Stromal cell of bone marrow (primary cell): Measurements from ENCODE around the gene MAPK8IP3.

Experiments
- DNase-seq: peaks from one replicate; pipeline ENCODE4 v3.0.0-alpha.2; 2012; ENCODE audit warnings: low read depth

Gene MAPK8IP3, protein sequence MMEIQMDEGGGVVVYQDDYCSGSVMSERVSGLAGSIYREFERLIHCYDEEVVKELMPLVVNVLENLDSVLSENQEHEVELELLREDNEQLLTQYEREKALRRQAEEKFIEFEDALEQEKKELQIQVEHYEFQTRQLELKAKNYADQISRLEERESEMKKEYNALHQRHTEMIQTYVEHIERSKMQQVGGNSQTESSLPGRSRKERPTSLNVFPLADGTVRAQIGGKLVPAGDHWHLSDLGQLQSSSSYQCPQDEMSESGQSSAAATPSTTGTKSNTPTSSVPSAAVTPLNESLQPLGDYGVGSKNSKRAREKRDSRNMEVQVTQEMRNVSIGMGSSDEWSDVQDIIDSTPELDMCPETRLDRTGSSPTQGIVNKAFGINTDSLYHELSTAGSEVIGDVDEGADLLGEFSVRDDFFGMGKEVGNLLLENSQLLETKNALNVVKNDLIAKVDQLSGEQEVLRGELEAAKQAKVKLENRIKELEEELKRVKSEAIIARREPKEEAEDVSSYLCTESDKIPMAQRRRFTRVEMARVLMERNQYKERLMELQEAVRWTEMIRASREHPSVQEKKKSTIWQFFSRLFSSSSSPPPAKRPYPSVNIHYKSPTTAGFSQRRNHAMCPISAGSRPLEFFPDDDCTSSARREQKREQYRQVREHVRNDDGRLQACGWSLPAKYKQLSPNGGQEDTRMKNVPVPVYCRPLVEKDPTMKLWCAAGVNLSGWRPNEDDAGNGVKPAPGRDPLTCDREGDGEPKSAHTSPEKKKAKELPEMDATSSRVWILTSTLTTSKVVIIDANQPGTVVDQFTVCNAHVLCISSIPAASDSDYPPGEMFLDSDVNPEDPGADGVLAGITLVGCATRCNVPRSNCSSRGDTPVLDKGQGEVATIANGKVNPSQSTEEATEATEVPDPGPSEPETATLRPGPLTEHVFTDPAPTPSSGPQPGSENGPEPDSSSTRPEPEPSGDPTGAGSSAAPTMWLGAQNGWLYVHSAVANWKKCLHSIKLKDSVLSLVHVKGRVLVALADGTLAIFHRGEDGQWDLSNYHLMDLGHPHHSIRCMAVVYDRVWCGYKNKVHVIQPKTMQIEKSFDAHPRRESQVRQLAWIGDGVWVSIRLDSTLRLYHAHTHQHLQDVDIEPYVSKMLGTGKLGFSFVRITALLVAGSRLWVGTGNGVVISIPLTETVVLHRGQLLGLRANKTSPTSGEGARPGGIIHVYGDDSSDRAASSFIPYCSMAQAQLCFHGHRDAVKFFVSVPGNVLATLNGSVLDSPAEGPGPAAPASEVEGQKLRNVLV (N-terminal part only)

DNA sequence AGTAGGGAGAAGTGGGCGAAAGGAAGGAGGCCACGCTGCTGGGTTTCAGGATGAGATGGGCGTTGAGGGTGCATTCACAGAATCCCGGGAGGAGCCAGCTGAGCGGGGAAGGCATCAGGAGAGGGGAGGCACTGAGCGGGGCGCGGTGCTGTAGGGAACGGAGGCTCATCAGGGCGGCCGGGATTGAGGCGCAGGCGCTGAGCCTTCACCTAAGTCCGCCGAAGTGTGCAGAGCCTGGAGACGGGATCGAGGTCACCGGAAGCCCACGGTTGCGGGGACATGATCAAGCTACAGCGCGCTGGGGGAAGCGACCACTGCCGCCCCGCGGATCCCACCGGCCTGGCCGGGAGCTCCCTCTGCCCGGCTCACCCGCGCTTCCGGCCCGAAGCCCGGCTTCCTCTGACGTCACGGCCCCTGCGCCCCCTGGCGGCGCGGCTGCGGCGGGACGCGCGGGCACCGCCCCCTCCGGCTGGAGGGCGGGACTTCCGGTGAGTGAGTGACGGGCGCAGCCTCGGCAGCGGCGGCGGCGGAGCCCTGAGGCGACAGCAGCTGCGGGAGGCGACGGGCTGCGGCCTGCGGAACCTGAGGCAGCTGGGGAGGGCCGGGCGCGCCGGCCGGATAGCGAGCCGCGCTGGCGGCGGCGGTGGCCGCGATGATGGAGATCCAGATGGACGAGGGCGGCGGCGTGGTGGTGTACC is at the start of gene MAPK8IP3:
MAPK8IP3 (plus strand) TSS at position 508 of the 698 bp plus-strand sequence; CDS start at position 653, 145 bp downstream.
- peak; percentile 71 for DNase-seq

DNA sequence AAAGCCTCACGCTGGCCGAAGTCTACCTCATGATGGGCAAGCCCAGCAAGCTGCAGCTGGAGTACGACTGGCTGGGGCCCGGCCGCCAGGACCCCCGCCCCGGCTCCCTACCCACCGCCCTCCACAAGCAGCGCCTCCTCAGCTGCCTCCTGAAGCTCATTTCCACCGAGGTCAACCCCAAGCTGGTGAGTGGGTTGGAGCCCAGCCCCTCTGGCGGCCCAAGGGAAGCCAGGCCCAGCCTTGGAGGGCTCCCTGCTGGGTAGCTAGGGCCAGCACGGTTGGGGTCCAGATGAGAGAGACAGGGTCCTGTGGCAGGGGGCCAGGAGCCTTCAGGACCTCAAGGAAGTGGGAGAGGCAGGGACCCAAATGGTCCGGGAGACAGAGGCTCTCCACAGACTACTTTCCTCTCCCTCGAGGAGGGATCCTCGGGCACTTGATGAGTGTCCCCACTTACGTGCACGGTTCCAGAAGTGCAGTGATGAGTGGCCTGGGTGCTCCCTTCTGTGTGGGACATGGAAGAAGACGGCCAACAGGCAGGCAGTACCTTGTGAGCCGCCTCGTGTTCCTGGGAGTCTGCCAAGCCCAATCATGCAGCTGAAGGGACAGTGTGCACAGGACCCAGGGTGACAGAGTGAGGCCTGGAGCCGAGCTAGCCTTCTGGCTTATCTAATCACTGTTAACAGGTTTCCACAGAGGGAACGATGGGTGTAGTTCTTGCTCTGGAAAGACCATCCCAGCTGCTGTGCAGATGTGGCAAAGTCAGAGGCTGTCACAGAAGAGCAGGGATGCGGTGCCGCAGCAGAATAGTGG is 49.0 kb upstream of the MAPK8IP3 start:
- no peak for DNase-seq

DNA sequence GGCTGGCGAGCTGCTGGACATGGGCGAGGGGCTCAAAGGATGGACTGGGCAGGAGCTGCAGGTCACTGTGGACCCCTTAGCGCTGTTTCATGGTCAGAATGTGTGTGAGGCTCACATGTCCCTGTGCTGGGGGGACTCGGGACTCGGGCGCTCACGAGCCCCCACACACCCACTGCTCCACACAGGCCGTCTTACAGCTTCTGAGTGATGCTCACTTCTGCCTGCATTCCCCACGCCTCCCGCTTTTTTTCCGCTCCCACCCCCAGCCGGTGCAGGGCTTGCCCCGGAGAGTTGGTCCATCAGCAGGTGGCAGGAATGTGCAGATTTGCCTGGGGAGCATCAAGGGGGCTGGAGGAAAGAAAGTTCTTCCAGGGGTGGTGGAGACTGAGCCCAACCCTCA is 48.2 kb upstream of the MAPK8IP3 start:
- no peak for DNase-seq

DNA sequence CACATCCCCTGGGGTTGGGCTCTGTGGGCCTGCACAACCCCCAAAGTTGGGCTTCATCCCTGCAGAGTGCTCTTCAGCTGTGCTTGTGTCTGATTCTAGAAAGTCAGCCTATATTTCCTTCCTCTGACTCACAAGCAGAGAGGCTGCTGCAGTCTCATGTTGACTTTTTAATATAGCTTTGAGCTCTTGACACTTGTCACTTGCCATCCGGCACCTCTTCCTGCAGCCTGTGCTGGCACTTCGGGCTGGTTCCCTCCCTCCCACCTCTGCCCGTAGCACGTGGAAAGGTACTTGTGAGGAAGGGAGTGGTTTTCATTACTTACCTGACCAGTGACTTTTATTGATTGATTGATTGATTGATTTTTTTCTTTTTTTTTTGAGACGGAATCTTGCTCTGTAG is 47.0 kb upstream of the MAPK8IP3 start:
- DNase-seq, result no peak

DNA sequence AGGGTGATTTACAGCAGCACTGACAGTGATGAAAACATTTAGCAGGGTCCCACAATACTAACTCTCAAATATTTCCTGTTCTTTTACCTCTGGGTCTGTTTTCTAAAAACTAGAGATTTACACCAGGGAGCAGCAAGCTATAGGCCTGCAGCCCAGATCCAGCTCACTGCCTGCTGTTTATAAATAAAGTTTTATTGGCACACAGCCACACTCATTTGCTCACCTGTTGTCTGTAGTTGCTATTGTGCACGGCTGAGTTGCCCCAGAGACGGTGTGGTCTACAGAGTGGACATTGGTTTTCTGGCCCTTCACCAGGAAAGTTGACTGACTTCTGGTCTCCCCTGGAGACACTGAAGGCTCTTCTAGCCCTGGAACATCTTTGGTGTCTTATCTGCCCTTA is 44.2 kb upstream of the MAPK8IP3 start:
- no peak for DNase-seq

DNA sequence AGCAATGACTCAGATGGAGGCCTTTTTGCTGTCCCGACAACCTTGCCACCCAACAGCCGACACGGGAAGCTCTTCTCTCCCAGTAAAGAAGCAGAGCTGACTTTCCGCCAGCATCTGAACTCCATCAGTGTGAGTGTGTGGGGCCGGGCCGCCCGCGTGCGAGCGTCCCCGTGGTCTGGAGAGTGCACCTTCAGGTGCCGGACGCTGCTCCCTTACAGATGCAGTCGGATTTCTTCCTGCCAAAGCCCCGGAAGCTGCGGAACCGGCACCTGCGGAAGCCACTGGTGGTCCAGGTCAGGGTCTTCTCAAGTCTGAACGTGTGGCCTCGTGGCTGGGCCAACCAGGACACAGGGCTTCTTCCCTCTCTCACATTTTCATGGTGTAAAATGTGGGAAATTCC is 43.5 kb upstream of the MAPK8IP3 start:
- no peak for DNase-seq

DNA sequence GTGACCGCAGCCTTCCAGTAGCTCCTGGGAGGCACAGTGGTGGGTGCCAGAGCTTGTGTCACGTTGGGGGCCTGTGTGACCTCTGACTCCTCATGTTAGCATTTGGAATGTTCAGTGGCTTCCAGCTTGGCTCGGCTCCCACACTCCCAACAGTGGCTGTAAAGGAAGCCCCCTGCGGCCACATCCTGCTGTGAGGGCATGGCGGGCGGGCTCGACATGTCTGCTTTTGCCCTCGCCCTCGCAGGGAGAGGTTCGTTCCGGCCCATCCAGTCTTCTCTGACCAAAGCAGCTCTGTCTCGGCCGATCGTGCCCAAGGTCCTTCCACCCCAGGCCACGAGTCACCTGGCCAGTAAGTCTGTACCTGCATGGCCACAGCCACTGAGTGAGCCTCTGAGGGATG is 40.2 kb upstream of the MAPK8IP3 start:
- DNase-seq, result no peak

DNA sequence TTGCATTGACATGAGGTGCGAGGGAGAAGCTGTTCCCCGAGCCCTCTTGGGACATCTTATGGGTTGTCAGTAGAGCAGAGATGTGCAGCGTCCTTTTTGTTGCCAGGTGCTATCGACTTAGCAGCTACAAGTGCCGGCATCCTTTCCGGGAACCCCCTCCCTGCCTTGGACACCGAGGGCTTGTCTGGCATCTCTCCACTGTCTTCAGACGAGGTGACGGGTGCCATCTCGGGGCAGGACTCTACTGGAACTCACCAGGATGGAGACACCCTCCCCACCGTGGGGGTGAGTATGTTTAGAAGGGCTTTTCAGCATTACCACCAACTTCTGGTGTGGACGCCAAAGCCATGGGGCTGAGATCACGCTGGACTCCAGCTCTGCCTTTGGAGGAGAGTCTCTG is 39.7 kb upstream of the MAPK8IP3 start:
- no peak for DNase-seq

DNA sequence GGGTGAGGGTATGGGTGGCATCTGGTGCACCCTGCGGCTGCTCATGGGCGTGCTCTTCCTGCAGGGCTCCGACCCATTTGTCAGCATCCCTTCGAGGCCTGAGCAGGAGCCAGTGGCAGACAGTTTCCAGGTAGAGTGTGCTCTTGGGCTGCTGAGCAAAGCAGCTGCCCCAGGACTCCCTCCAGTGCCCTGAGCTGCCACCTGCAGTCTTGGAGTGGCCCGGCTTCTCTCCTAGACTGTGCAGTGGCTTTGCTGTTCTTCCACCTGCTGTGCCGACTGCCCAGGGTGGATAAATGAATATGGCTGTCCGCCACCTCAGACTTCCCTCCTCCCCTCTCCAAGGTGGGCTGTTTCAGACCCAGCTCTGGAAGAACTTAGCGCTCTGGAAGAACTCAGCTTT is 38.7 kb upstream of the MAPK8IP3 start:
- DNase-seq, result no peak

DNA sequence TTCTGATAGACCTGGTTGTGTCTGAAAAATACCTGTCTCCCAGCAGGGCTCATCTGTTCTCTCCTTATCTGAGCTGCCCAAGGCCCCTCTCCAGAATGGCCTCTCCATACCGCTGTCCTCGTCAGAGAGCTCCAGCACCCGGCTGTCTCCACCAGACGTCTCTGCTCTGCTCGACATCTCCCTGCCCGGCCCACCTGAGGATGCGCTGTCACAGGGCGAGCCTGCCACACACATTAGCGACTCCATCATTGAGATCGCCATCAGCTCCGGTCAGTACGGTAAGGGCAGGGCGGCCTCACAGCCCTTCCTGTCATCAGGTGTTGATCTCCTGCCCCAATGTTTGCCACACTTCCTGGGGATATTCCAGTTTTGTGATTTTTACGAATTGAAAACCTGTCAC is 38.1 kb upstream of the MAPK8IP3 start:
- no peak for DNase-seq

DNA sequence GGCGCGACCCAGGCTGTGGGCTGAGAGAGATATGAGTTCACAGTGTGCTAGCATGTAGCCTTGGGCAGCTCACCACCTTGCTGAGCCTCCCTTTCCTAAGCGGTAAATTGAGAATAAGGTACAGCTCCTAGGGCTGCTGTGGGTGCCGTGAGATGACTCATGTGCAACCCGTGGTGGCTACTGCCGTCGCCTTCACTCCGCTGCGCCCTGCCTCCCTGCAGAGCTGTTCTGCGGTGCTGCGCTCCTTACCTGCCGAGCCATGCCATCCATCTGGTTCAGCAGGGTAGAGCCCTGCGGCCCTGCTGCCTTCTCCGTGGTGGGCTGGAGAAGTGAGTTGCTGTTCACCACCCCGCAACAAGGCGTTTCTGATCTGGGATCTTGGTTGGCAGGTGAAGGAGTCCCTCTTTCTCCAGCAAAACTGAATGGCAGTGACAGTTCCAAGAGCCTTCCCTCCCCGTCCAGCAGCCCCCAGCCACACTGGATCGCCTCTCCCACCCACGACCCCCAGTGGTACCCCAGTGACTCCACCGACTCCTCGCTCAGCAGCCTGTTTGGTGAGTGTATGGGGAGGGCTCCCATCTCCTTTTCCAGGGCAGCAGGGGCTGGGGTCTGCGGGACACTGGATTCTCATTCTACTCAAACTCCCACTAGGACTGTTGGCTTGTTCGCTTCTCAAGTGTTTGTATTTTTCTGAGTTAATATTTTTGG is 37.2 kb upstream of the MAPK8IP3 start:
- DNase-seq, result no peak

DNA sequence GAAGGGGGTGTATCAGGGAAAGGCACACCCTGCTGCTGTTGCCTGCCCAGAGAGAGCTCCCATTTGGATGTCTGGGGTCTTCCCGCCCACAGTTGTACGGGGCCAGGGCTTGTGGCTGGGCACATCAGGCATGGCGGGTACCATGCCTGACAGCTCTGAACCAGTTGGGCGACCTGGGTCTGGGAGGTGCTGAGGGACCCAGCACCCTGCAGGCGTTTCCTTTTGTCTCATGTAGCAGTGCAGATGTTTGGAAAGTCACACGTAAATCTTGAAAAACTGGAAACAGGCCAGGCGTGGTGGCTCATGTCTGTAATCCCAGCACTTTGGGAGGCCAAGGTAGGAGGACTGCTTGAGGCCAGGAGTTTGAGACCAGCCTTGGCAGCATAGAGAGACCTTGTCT is 36.3 kb upstream of the MAPK8IP3 start:
- no peak for DNase-seq

DNA sequence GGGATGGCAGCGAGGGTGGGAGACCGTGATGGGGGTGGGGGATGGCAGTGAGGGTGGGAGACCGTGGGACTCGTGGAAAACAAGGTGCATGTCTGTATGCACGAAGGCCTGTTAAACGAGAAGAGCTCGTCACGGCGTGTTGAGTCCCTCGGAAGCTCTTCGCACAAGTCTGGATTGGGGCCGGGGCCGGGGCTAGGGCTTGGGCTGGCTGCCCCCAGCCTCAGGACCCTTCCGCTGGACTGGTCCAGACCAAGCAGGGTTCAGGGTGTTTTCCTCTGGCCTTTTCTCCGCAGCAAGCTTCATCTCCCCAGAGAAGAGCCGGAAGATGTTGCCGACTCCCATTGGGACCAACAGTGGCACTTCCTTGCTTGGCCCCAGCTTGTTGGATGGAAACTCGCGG is 35.6 kb upstream of the MAPK8IP3 start:
- DNase-seq, result no peak

DNA sequence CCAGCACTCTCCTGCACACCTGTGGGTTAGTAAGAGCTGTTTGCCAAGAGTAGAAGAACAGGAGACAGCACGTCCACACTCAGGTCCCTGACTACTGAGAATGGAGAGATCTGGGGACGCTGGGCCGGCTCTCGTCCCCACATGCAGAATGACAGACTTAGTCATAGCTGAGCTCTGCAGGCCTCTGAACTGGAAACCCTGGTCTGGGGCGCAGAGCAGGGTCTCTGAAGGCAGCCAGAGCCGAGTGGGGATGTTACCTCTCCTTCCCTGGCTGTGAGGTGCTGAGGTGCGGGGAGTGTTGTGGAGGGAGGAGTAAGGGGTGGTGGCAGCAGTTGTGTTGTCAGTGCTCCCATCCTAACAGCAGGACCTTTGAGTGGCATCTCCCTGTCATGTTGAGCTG is 35.1 kb upstream of the MAPK8IP3 start:
- no peak for DNase-seq

DNA sequence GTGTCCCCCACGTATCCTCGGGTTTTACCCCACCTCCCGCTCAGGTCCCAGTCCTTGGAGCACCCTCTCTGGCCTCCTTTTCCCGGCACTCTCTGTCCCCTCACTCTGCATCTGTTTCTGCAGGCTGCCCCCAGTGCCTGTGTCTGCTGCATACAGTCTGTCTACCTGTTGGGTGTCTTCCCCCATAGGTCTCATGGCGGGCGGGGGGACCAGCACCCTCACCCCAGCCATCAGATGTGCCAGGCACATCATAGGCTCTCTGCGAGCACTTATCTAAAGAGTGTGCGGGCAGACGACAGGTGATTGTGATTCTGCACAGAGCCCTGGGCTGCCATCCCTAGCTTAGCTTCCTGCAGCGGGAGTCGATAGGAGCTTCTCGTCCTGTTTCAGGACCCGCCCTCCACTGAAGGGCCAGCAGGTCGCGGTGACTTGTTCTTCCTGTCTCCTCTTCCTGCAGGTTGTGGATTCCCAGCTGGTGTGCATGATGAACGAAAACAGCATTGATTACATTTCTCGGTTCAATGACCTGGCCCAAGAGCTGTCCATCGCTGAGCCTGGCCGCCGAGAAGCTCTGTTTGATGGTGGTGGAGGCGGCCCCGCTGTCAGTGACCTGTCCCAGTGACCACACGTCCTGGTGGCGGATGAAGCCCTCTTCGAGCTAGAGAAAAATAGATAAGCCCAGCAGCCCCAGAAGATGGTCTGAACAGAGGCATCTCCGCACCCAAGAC is 32.4 kb upstream of the MAPK8IP3 start:
- DNase-seq, result no peak

DNA sequence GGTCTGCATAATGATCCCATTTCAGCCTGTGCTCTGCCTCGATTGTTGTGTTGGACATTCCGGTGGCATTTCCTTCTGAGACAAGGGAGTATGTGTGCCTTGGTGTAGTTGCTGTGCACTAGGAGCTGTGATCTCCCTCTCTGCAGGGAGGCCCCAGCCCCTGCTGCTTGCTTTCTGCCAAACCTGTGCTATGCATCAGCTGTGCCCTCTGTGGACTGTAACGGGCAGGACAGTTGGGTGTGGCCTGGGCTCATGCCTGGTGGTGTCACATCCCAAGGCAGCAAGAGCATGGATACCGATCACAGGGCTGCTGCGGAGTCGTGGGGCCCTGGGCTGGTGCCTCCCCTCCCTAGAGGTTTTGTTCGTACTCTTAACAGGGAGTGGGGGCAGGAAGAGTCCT is 31.7 kb upstream of the MAPK8IP3 start:
- DNase-seq, result no peak

DNA sequence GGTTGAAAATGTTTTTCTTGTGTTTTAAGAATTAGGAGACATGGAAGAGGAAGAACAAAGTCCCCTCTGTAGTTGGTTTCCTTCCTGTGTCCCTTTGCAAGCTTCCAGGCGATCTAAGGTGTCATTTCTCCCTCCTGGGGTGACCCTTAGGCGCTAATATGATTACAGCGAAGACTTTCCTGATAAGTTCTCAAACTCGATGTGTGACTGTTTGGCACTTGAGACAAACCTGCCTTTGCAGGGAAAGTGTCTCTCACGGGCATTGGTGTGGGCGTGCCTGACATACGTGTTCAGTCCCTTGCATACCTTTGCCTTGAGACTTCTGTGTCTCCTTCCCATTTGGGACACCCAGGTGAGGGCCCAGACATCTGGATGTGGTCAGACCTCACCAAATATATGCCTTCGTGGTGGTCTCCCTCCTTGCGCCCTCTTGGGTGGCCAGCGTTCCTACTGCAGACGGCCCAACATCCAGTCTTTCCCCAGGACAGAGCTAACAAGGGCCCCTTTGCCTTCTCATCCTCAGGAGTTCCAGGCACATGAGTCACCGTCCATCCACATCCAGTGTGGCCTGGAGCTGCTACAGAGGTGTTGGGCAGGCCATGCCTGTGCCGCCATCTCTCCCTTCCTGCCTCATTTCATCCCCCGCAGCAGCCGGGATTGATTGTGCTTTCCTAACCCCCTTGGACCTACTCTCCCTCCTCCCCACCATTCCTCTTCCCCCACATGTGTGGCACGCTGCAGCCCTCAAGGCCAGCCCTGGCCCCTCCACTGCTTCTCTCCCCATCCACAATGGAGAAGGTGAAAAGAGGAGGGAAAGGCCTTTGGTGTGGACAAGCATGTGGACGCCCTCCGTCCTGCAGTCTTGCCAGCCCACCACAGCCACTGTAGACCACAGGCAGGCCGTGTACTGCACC is 31.0 kb upstream of the MAPK8IP3 start:
- DNase-seq, result no peak

DNA sequence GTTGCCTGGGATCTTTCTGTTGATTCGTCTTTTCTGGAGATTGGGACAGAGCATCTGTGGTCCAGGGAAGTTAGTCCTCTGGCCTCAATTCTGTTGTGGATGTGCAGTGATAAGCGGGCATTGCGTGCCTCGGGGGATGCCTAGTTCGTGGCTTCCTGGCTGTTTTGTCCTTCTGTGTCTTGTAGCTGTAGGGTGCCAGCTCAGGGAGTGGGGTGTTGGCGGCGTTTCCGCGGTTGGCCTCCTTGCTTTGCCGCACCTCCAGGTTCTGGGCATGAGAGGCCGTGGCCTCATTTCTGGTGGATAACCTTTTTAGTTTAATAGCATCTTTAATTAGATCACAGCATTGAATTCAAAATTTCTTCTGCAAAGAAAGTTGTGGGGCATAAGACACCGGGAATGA is 29.3 kb upstream of the MAPK8IP3 start:
- DNase-seq, result no peak

DNA sequence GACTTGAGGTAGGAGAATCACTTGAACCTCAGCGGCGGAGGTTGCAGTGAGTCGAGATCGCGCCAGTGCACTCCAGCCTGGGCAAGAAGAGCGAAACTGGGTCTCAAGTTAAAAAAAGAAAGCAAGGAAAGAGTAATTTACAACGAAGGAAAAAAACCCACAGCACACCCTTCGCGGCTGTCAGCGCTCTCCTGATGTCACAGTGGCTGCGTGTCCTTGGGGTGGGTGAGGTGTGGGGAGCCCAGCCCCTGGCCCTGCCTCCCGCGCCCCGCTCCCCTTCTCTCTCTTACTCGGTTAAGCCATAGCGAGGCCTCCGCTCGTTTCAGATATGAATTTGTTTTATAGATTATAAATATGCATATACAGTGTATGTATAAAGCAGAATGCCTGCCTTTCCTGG is 28.7 kb upstream of the MAPK8IP3 start:
- no peak for DNase-seq
